Measurements from ENCODE around the gene UBE2D3.

The UBE2D3 gene

DNA sequence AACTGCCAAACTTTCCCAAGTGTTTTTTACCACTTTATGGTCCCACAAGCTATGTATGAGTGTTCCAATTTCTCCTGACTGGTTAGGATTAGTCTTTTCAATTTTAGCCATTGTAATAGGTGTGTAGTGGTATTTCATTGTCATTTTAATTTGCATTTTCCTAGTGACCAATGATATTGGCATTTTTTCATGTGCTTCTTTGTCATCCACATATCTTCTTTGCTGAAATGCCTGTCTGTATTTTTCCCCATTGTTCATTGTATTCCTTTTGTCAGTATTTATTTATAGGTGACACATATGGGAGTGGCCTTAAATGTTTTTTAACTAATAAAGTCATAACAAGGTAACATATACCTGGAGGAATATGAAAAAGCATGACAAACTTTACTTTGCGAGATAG, 9.2 kb upstream of the UBE2D3 start:
- no peak for TF ChIP-seq ESRRG (CRISPR knock-in tag; IDR thresholded peaks at IDR 0.05)
- TF ChIP-seq, protein P1, sequence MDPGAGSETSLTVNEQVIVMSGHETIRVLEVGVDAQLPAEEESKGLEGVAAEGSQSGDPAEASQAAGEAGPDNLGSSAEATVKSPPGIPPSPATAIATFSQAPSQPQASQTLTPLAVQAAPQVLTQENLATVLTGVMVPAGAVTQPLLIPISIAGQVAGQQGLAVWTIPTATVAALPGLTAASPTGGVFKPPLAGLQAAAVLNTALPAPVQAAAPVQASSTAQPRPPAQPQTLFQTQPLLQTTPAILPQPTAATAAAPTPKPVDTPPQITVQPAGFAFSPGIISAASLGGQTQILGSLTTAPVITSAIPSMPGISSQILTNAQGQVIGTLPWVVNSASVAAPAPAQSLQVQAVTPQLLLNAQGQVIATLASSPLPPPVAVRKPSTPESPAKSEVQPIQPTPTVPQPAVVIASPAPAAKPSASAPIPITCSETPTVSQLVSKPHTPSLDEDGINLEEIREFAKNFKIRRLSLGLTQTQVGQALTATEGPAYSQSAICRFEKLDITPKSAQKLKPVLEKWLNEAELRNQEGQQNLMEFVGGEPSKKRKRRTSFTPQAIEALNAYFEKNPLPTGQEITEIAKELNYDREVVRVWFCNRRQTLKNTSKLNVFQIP (CRISPR knock-in tag; IDR thresholded peaks at IDR 0.05; ENCODE audit: borderline replicate concordance, low read depth): no peak
- no peak for TF ChIP-seq ZNF8 (CRISPR knock-in tag; IDR thresholded peaks at IDR 0.05)
- TF ChIP-seq, protein P2, sequence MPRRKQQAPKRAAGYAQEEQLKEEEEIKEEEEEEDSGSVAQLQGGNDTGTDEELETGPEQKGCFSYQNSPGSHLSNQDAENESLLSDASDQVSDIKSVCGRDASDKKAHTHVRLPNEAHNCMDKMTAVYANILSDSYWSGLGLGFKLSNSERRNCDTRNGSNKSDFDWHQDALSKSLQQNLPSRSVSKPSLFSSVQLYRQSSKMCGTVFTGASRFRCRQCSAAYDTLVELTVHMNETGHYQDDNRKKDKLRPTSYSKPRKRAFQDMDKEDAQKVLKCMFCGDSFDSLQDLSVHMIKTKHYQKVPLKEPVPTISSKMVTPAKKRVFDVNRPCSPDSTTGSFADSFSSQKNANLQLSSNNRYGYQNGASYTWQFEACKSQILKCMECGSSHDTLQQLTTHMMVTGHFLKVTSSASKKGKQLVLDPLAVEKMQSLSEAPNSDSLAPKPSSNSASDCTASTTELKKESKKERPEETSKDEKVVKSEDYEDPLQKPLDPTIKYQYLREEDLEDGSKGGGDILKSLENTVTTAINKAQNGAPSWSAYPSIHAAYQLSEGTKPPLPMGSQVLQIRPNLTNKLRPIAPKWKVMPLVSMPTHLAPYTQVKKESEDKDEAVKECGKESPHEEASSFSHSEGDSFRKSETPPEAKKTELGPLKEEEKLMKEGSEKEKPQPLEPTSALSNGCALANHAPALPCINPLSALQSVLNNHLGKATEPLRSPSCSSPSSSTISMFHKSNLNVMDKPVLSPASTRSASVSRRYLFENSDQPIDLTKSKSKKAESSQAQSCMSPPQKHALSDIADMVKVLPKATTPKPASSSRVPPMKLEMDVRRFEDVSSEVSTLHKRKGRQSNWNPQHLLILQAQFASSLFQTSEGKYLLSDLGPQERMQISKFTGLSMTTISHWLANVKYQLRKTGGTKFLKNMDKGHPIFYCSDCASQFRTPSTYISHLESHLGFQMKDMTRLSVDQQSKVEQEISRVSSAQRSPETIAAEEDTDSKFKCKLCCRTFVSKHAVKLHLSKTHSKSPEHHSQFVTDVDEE (CRISPR knock-in tag; IDR thresholded peaks at IDR 0.05): no peak
- TF ChIP-seq ISL1 (CRISPR knock-in tag; IDR thresholded peaks at IDR 0.05): no peak
- no peak for TF ChIP-seq ZNF565 (CRISPR knock-in tag; conservative IDR thresholded peaks at IDR 0.05; ENCODE audit: low read depth)
- TF ChIP-seq, protein P3, sequence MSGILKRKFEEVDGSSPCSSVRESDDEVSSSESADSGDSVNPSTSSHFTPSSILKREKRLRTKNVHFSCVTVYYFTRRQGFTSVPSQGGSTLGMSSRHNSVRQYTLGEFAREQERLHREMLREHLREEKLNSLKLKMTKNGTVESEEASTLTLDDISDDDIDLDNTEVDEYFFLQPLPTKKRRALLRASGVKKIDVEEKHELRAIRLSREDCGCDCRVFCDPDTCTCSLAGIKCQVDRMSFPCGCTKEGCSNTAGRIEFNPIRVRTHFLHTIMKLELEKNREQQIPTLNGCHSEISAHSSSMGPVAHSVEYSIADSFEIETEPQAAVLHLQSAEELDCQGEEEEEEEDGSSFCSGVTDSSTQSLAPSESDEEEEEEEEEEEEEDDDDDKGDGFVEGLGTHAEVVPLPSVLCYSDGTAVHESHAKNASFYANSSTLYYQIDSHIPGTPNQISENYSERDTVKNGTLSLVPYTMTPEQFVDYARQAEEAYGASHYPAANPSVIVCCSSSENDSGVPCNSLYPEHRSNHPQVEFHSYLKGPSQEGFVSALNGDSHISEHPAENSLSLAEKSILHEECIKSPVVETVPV (CRISPR knock-in tag; IDR thresholded peaks at IDR 0.05): no peak
- TF ChIP-seq CSDC2 (CRISPR knock-in tag; IDR thresholded peaks at IDR 0.05): no peak
- TF ChIP-seq SNAI2 (CRISPR knock-in tag; IDR thresholded peaks at IDR 0.05): no peak
- no peak for ATAC-seq

DNA sequence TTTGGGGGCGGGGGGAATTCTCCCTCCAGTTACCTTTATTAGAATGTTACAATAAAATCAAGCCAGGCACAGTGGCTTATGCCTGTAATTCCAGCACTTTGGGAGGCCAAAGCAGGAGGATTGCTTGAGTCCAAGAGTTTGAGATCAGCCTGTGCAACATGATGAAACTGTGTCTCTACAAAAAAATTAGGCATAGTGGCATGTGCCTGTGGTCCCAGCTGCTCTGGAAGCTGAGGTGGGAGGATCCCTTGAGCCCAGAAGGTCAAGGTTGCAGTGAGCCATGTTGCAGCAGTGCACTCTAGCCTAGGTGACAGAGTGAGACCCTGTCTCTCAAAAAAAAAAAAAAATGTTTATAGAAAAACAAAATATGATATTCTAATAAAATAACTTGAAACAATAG, 5.3 kb upstream of the UBE2D3 start:
- no peak for ATAC-seq
- TF ChIP-seq GLIS3 (CRISPR knock-in tag; IDR thresholded peaks at IDR 0.05) (no peak), ZC3H10 (CRISPR knock-in tag; IDR thresholded peaks at IDR 0.05) (no peak), TCF4 (CRISPR knock-in tag; IDR thresholded peaks at IDR 0.05; ENCODE audit: borderline replicate concordance) (no peak), ZNF70 (CRISPR knock-in tag; IDR thresholded peaks at IDR 0.05) (no peak), ESRRG (CRISPR knock-in tag; IDR thresholded peaks at IDR 0.05) (no peak), PPARA (CRISPR knock-in tag; IDR thresholded peaks at IDR 0.05; ENCODE audit: borderline replicate concordance) (no peak), BACH2 (CRISPR knock-in tag; IDR thresholded peaks at IDR 0.05; ENCODE audit: borderline replicate concordance) (no peak), ZNF8 (CRISPR knock-in tag; IDR thresholded peaks at IDR 0.05) (no peak), ZNF565 (CRISPR knock-in tag; conservative IDR thresholded peaks at IDR 0.05; ENCODE audit: low read depth) (no peak), SNAI2 (CRISPR knock-in tag; IDR thresholded peaks at IDR 0.05) (no peak), TOX (CRISPR knock-in tag; IDR thresholded peaks at IDR 0.05; ENCODE audit: borderline replicate concordance) (no peak), RARB (CRISPR knock-in tag; IDR thresholded peaks at IDR 0.05) (no peak), ZFP30 (CRISPR knock-in tag; IDR thresholded peaks at IDR 0.05) (no peak)
- TF ChIP-seq, protein P2 (CRISPR knock-in tag; IDR thresholded peaks at IDR 0.05): no peak
- TF ChIP-seq, protein P3 (CRISPR knock-in tag; IDR thresholded peaks at IDR 0.05): no peak
- TF ChIP-seq, protein P4, sequence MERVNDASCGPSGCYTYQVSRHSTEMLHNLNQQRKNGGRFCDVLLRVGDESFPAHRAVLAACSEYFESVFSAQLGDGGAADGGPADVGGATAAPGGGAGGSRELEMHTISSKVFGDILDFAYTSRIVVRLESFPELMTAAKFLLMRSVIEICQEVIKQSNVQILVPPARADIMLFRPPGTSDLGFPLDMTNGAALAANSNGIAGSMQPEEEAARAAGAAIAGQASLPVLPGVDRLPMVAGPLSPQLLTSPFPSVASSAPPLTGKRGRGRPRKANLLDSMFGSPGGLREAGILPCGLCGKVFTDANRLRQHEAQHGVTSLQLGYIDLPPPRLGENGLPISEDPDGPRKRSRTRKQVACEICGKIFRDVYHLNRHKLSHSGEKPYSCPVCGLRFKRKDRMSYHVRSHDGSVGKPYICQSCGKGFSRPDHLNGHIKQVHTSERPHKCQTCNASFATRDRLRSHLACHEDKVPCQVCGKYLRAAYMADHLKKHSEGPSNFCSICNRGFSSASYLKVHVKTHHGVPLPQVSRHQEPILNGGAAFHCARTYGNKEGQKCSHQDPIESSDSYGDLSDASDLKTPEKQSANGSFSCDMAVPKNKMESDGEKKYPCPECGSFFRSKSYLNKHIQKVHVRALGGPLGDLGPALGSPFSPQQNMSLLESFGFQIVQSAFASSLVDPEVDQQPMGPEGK (CRISPR knock-in tag; IDR thresholded peaks at IDR 0.05; ENCODE audit: borderline replicate concordance): no peak
- TF ChIP-seq, protein P5, sequence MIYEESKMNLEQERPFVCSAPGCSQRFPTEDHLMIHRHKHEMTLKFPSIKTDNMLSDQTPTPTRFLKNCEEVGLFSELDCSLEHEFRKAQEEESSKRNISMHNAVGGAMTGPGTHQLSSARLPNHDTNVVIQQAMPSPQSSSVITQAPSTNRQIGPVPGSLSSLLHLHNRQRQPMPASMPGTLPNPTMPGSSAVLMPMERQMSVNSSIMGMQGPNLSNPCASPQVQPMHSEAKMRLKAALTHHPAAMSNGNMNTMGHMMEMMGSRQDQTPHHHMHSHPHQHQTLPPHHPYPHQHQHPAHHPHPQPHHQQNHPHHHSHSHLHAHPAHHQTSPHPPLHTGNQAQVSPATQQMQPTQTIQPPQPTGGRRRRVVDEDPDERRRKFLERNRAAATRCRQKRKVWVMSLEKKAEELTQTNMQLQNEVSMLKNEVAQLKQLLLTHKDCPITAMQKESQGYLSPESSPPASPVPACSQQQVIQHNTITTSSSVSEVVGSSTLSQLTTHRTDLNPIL (CRISPR knock-in tag; IDR thresholded peaks at IDR 0.05; ENCODE audit: low read depth): no peak
- TF ChIP-seq, protein P1 (CRISPR knock-in tag; IDR thresholded peaks at IDR 0.05; ENCODE audit: borderline replicate concordance, low read depth): no peak
